ENCODE measurements around the gene SNX8.

GRCh38 chr7:2276107-2276506 is 38.1 kb downstream of the SNX8 start:
- TF ChIP-seq POLR2A (IDR thresholded peaks at IDR 0.05) (no peak), CTCF (IDR thresholded peaks at IDR 0.05) (no peak), EP300 (IDR thresholded peaks at IDR 0.05) (no peak), POLR2AphosphoS5 (IDR thresholded peaks at IDR 0.05) (no peak)

Measured in stomach (tissue), 4 donors.